BLaER1 (cell line): ENCODE results near the gene CWC25.
A peak's percentile ranks its signal among the peaks of the same experiment; 100 is the strongest.
"Not testable (repeated sequence)": the region's sequence is repeated elsewhere in the genome, so short reads cannot be mapped to it uniquely, and the experiment has no call there.

ENCODE experiments used
- H3K27ac ChIP-seq: shearing (Covaris generic); formaldehyde crosslinking; 2 replicates; pipeline ENCODE4 v1.8.1; 2022
- H3K27me3 ChIP-seq: shearing (Covaris generic); formaldehyde crosslinking; 2 replicates; pipeline ENCODE4 v1.8.1; 2022
- H3K36me3 ChIP-seq: shearing (Covaris generic); formaldehyde crosslinking; 2 replicates; pipeline ENCODE4 v1.8.1; 2022
- H3K4me1 ChIP-seq: shearing (Covaris generic); formaldehyde crosslinking; 2 replicates; pipeline ENCODE4 v1.8.1; 2022
- H3K4me2 ChIP-seq: shearing (Covaris generic); formaldehyde crosslinking; 2 replicates; pipeline ENCODE4 v1.8.1; 2022
- H3K4me3 ChIP-seq: shearing (Covaris generic); formaldehyde crosslinking; 2 replicates; pipeline ENCODE4 v1.8.1; 2022
- H3K9ac ChIP-seq: shearing (Covaris generic); formaldehyde crosslinking; 2 replicates; pipeline ENCODE4 v1.8.1; 2022
- H3K9me3 ChIP-seq: shearing (Covaris generic); formaldehyde crosslinking; 2 replicates; pipeline ENCODE4 v1.8.1; 2022
- H4K20me1 ChIP-seq: shearing (Covaris generic); formaldehyde crosslinking; 2 replicates; pipeline ENCODE4 v1.8.1; 2022
- Cebpa-rat ChIP-seq: shearing (Covaris generic); IDR thresholded peaks from 2 replicates; pipeline ENCODE4 v1.8.1; 2022

Gene CWC25

GRCh38 chr17:38799501-38800236 is 25.5 kb downstream of the CWC25 start, which contains the start of gene PIP4K2B:
Gene PIP4K2B, minus strand, starts transcription at chr17:38799556. Its CDS starts 132 bp downstream, at chr17:38799424.
- H3K4me3 ChIP-seq = peak within 1 kb of the TSS; percentile 85
- H3K4me1 ChIP-seq = peaks cover 65% of the 10 kb centered on the region
- TF ChIP-seq Cebpa-rat = no peak
- H3K9ac ChIP-seq = peak within 1 kb of the TSS; percentile 94
- H3K36me3 ChIP-seq = peaks cover 51% of the 10 kb centered on the region
- peak within 1 kb of the TSS; percentile 96 for H3K27ac ChIP-seq
- no peaks in the 10 kb centered on the region for H3K27me3 ChIP-seq
- no peaks in the 10 kb centered on the region for H3K9me3 ChIP-seq
- peak within 1 kb of the TSS; percentile 84 for H3K4me2 ChIP-seq
- H4K20me1 ChIP-seq = peaks cover 51% of the 10 kb centered on the region

- no peaks in the 10 kb centered on the region for H3K9me3 ChIP-seq
- H3K4me3 ChIP-seq = peak overlapping the region; percentile 85
- peak overlapping the region; percentile 94 for H3K9ac ChIP-seq
- TF ChIP-seq Cebpa-rat = no peak
- H3K4me1 ChIP-seq = peaks cover 65% of the 10 kb centered on the region
- H3K4me2 ChIP-seq = peak overlapping the region; percentile 81
- no peaks in the 10 kb centered on the region for H3K27me3 ChIP-seq
- peaks cover 54% of the 10 kb centered on the region for H4K20me1 ChIP-seq
- peak overlapping the region; percentile 96 for H3K27ac ChIP-seq
- H3K36me3 ChIP-seq = peaks cover 47% of the 10 kb centered on the region
Measured at GRCh38 chr17:38798614-38799500, 26.3 kb downstream of the CWC25 start.

GRCh38 chr17:38797828-38798227 is 27.3 kb downstream of the CWC25 start:
- peaks cover 47% of the 10 kb centered on the region for H3K36me3 ChIP-seq
- H3K27ac ChIP-seq = peak overlapping the region; percentile 96; the same call in 1 of the 2 replicates

GRCh38 chr17:38797158-38797490 is 28.0 kb downstream of the CWC25 start:
- peak overlapping the region; percentile 94; the same call in 1 of the 2 replicates for H3K9ac ChIP-seq
- peak overlapping the region; percentile 85; the same call in 1 of the 2 replicates for H3K4me3 ChIP-seq
- H4K20me1 ChIP-seq = peaks cover 65% of the 10 kb centered on the region

More at GRCh38 chr17:38797828-38798227, 27.3 kb downstream of the CWC25 start:
- peak overlapping the region; percentile 81 for H3K4me2 ChIP-seq
- peaks cover 64% of the 10 kb centered on the region for H4K20me1 ChIP-seq
- TF ChIP-seq Cebpa-rat = no peak
- H3K9me3 ChIP-seq = no peaks in the 10 kb centered on the region
- peak overlapping the region; percentile 94 for H3K9ac ChIP-seq
- H3K4me1 ChIP-seq = peaks cover 55% of the 10 kb centered on the region
- peak overlapping the region; percentile 85 for H3K4me3 ChIP-seq
- no peaks in the 10 kb centered on the region for H3K27me3 ChIP-seq

GRCh38 chr17:38796451-38797157 is 28.5 kb downstream of the CWC25 start:
- Histone ChIP-seq H3K4me2 (peak overlapping the region; percentile 81), H3K9ac (no peak overlapping the region), H3K27me3 (no peaks in the 10 kb centered on the region), H3K4me1 (peaks cover 42% of the 10 kb centered on the region), H3K9me3 (no peaks in the 10 kb centered on the region), H3K27ac (no peak overlapping the region), H4K20me1 (peaks cover 69% of the 10 kb centered on the region), H3K4me3 (no peak overlapping the region), H3K36me3 (peaks cover 51% of the 10 kb centered on the region)
- TF ChIP-seq Cebpa-rat = no peak

More at GRCh38 chr17:38797158-38797490, 28.0 kb downstream of the CWC25 start:
- Histone ChIP-seq H3K9me3 (no peaks in the 10 kb centered on the region), H3K4me1 (peaks cover 48% of the 10 kb centered on the region), H3K27me3 (no peaks in the 10 kb centered on the region), H3K36me3 (peaks cover 48% of the 10 kb centered on the region), H3K4me2 (peak overlapping the region; percentile 81), H3K27ac (no peak overlapping the region)
- no peak for TF ChIP-seq Cebpa-rat

GRCh38 chr17:38794221-38794620 is 30.9 kb downstream of the CWC25 start:
- peaks cover 72% of the 10 kb centered on the region for H3K36me3 ChIP-seq
- H3K9me3 ChIP-seq = no peaks in the 10 kb centered on the region
- TF ChIP-seq Cebpa-rat = no peak
- H3K27ac ChIP-seq = no peak overlapping the region
- H3K27me3 ChIP-seq = no peaks in the 10 kb centered on the region
- no peak overlapping the region for H3K4me2 ChIP-seq
- H3K4me1 ChIP-seq = peaks cover 27% of the 10 kb centered on the region
- no peak overlapping the region for H3K4me3 ChIP-seq
- no peak overlapping the region for H3K9ac ChIP-seq
- H4K20me1 ChIP-seq = peaks cover 93% of the 10 kb centered on the region

GRCh38 chr17:38791162-38791561 is 34.0 kb downstream of the CWC25 start:
- no peak overlapping the region for H3K9ac ChIP-seq
- H4K20me1 ChIP-seq = peaks cover 94% of the 10 kb centered on the region
- no peak for TF ChIP-seq Cebpa-rat
- H3K4me1 ChIP-seq = peaks cover under 1% of the 10 kb centered on the region; the same call in 1 of the 2 replicates
- H3K36me3 ChIP-seq = peaks cover 80% of the 10 kb centered on the region
- H3K4me3 ChIP-seq = no peak overlapping the region
- H3K27me3 ChIP-seq = no peaks in the 10 kb centered on the region
- H3K4me2 ChIP-seq = no peak overlapping the region
- H3K9me3 ChIP-seq = no peaks in the 10 kb centered on the region
- no peak overlapping the region for H3K27ac ChIP-seq

GRCh38 chr17:38790148-38790707 is 34.9 kb downstream of the CWC25 start:
- H3K9me3 ChIP-seq, H3K4me1 ChIP-seq, H3K27ac ChIP-seq, H3K4me2 ChIP-seq, H3K9ac ChIP-seq, H3K27me3 ChIP-seq, H3K4me3 ChIP-seq: not testable (repeated sequence)
- Histone ChIP-seq H4K20me1 (peaks cover 90% of the 10 kb centered on the region), H3K36me3 (peaks cover 80% of the 10 kb centered on the region)

GRCh38 chr17:38789185-38789584 is 35.9 kb downstream of the CWC25 start:
- no peak overlapping the region for H3K4me2 ChIP-seq

GRCh38 chr17:38787999-38788398 is 37.1 kb downstream of the CWC25 start:
- H3K9me3 ChIP-seq, H3K9ac ChIP-seq, H3K4me1 ChIP-seq, H3K27ac ChIP-seq, H3K27me3 ChIP-seq, H3K4me2 ChIP-seq, H3K4me3 ChIP-seq: not testable (repeated sequence)
- H3K36me3 ChIP-seq = peaks cover 86% of the 10 kb centered on the region
- H4K20me1 ChIP-seq = peaks cover 78% of the 10 kb centered on the region

More at GRCh38 chr17:38789185-38789584, 35.9 kb downstream of the CWC25 start:
- H3K9ac ChIP-seq = no peak overlapping the region
- H3K27ac ChIP-seq = no peak overlapping the region
- no peak overlapping the region for H3K4me3 ChIP-seq
- H4K20me1 ChIP-seq = peaks cover 87% of the 10 kb centered on the region
- no peaks in the 10 kb centered on the region for H3K4me1 ChIP-seq
- TF ChIP-seq Cebpa-rat = no peak
- no peaks in the 10 kb centered on the region for H3K9me3 ChIP-seq
- no peaks in the 10 kb centered on the region for H3K27me3 ChIP-seq
- peaks cover 85% of the 10 kb centered on the region for H3K36me3 ChIP-seq
